NT2/D1 (cell line): ENCODE data around the gene C11orf68.
"Not testable (repeated sequence)": the region's sequence is repeated elsewhere in the genome, so short reads cannot be mapped to it uniquely, and the experiment has no call there.

Experiments used
- SUZ12 ChIP-seq: IDR thresholded peaks from 2 replicates; pipeline ENCODE4 v1.6.1; 2011; ENCODE audit not compliant: insufficient read length, insufficient read depth; ENCODE audit errors: extremely low read depth
- YY1 ChIP-seq: IDR thresholded peaks from 2 replicates; pipeline ENCODE4 v1.6.1; 2011; ENCODE audit not compliant: insufficient read length, insufficient read depth
- ZNF274 ChIP-seq: IDR thresholded peaks from 2 replicates; pipeline ENCODE4 v1.6.1; 2011; ENCODE audit warnings: mild to moderate bottlenecking, low read depth, low read length

DNA sequence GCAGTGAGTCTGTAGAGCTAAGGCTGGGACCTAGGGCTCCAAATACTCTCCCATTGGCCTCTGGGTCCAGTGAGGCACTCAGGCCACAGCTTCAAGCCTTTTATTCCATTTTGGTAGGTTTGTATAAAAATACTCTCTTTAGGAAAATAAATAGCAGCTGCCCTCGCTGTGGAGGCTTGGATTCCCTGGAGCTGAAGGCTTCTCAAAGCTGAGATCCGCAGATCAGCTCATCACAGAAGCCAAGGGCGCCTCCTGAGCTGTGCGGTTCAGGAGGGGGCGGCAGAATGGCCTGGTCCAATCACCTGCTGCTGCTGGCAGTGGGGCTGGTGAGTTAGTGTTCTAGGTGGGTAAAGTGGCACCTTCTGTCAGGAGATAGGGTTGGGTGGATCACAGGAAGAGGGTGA lies 26.7 kb downstream of the C11orf68 start:
- not testable (repeated sequence) for TF ChIP-seq ZNF274, YY1, SUZ12
